K562 (cell line): ENCODE measurements around the gene ADAR. TPM values are rescaled to one million over a fixed set of nuclear protein-coding genes. Genes with fewer than 3 reads are reported as not detected.

Experiments used
- CBX2 ChIP-seq: fragments of 200-600 bp; sonication (generic); IDR thresholded peaks from one replicate; pipeline ENCODE4 v1.6.1; 2012; ENCODE audit warnings: mild to moderate bottlenecking, low read length, inconsistent platforms; ENCODE audit not compliant: insufficient read depth, poor library complexity, severe bottlenecking
- FOS ChIP-seq: IDR thresholded peaks from 3 replicates; pipeline ENCODE4 v1.6.1; 2011; ENCODE audit not compliant: insufficient read length; ENCODE audit errors: extremely low read depth
- MTA1 ChIP-seq: fragments of 450-650 bp; IDR thresholded peaks from 2 replicates; pipeline ENCODE4 v1.6.1; 2017; ENCODE audit warnings: borderline replicate concordance
- NBN ChIP-seq: fragments of 450-650 bp; IDR thresholded peaks from 2 replicates; pipeline ENCODE4 v1.6.1; 2016; ENCODE audit warnings: low read depth, mild to moderate bottlenecking
- RERE ChIP-seq: sonication (generic); formaldehyde crosslinking; IDR thresholded peaks from 2 replicates; pipeline ENCODE4 v1.8.0; 2023; ENCODE audit warnings: missing genetic modification reagents, mild to moderate bottlenecking, borderline replicate concordance
- SIN3A ChIP-seq, 2 experiments: fragments of 150-350 bp in 1 of 2; IDR thresholded peaks; 2 replicates each; pipeline ENCODE4 v1.6.1; 2011 to 2016; ENCODE audit warnings: borderline replicate concordance in 2 of 2, low read depth in 2 of 2, low read length in 2 of 2, mild to moderate bottlenecking in 2 of 2, moderate library complexity in 2 of 2; ENCODE audit not compliant: control insufficient read depth in 1 of 2
- ZBTB12 ChIP-seq: fragments of 250-450 bp; sonication (Bioruptor Pico); IDR thresholded peaks from 2 replicates; pipeline ENCODE4 v1.4.0; 2020
- ZNF174 ChIP-seq: fragments of 250-450 bp; sonication (Bioruptor Pico); IDR thresholded peaks from 2 replicates; pipeline ENCODE4 v1.4.0; 2020; ENCODE audit warnings: mild to moderate bottlenecking
- ZNF511 ChIP-seq: sonication (generic); formaldehyde crosslinking; IDR thresholded peaks from 2 replicates; pipeline ENCODE4 v1.8.0; 2022; ENCODE audit warnings: mild to moderate bottlenecking, missing genetic modification reagents
- ZNF518B ChIP-seq: fragments of 250-450 bp; sonication (Bioruptor Pico); IDR thresholded peaks from 2 replicates; pipeline ENCODE4 v1.5.0; 2021; ENCODE audit warnings: mild to moderate bottlenecking, moderate library complexity
- polyA plus RNA-seq, 8 experiments: library from polyadenylated mRNA; depleted of rRNA in 4 of 8; stranded (reverse) in 5 of 8; unstranded in 3 of 8; fragments of >200 nt; fragmentation: Nextera tagmentation in 2 of 8; fragmentation: Illumina TruSeq in 1 of 8; extraction: Ambion mirVana in 2 of 8; extraction: Trizol in 1 of 8; gene quantifications; 2 replicates each; pipeline versions ENCODE4 v1.2.1 to v1.2.3, GENCODE V29; 2011 to 2014; ENCODE audit warnings: inconsistent platforms in 1 of 8, missing spikeins in 1 of 8
- total RNA-seq, 7 experiments: library from RNA; depleted of rRNA in 6 of 7; stranded (reverse); fragments of >200 nt in 6 of 7; fragmentation: Illumina TruSeq in 2 of 7; extraction: Trizol in 2 of 7; gene quantifications; 2 replicates each; pipeline versions ENCODE4 v1.2.1 to v1.2.3, GENCODE V29; 2011 to 2021; ENCODE audit warnings: low replicate concordance in 1 of 7
- TF ChIP-seq, protein P1 (sequence below): sonication (generic); formaldehyde crosslinking; IDR thresholded peaks from 2 replicates; pipeline ENCODE4 v1.8.0; 2022; ENCODE audit warnings: mild to moderate bottlenecking, missing genetic modification reagents, borderline replicate concordance

The ADAR gene
- total and polyA plus RNA-seq, 9 of the 15 experiments (the other 6 are each of a cell fraction or from before 2014, with no cell fraction given): 30.1 to 123 (median 60.2) TPM

GRCh38 chr1:154558720-154559465 lies 49.1 kb downstream of the ADAR start (continued):
- TF ChIP-seq SIN3A (IDR thresholded peaks at IDR 0.05; ENCODE audit: borderline replicate concordance in 2 of 2, control insufficient read depth in 1 of 2, low read depth in 2 of 2, low read length in 2 of 2): peak in 1 of 2 experiments; percentile 82; a peak in 3 of 4 replicates
- peak; percentile 86 for TF ChIP-seq MTA1
- TF ChIP-seq ZBTB12 (CRISPR knock-in tag): peak; percentile 86
- no peak for TF ChIP-seq ZNF518B (CRISPR knock-in tag)
- no peak for TF ChIP-seq RERE
- TF ChIP-seq ZNF511 (CRISPR knock-in tag): peak; percentile 98
- no peak for TF ChIP-seq CBX2
- TF ChIP-seq, protein P1, sequence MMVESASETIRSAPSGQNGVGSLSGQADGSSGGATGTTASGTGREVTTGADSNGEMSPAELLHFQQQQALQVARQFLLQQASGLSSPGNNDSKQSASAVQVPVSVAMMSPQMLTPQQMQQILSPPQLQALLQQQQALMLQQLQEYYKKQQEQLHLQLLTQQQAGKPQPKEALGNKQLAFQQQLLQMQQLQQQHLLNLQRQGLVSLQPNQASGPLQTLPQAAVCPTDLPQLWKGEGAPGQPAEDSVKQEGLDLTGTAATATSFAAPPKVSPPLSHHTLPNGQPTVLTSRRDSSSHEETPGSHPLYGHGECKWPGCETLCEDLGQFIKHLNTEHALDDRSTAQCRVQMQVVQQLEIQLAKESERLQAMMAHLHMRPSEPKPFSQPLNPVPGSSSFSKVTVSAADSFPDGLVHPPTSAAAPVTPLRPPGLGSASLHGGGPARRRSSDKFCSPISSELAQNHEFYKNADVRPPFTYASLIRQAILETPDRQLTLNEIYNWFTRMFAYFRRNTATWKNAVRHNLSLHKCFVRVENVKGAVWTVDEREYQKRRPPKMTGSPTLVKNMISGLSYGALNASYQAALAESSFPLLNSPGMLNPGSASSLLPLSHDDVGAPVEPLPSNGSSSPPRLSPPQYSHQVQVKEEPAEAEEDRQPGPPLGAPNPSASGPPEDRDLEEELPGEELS (CRISPR knock-in tag): peak; percentile 97; the same call in 1 of the 2 replicates
- TF ChIP-seq ZNF174 (CRISPR knock-in tag): no peak
- peak; percentile 78 for TF ChIP-seq FOS
- peak; percentile 64; the same call in 1 of the 2 replicates for TF ChIP-seq NBN
